HepG2 (cell line): ENCODE results near the gene ANAPC5. TPM values are rescaled to one million over a fixed set of nuclear protein-coding genes. Genes with fewer than 3 reads are reported as not detected.

Experiments
- CEBPB ChIP-seq: IDR thresholded peaks from 2 replicates; pipeline ENCODE4 v1.6.1; 2011; ENCODE audit warnings: low read depth, low read length, improper control_type of control experiment, borderline replicate concordance
- EEA1 ChIP-seq: sonication (generic); formaldehyde crosslinking; IDR thresholded peaks from 2 replicates; pipeline ENCODE4 v1.5.1; 2020; ENCODE audit warnings: mild to moderate bottlenecking, missing genetic modification reagents, borderline replicate concordance
- FOXK2 ChIP-seq: fragments of 450-650 bp; IDR thresholded peaks from 2 replicates; pipeline ENCODE4 v1.6.1; 2016
- GTF3A ChIP-seq: sonication (generic); formaldehyde crosslinking; conservative IDR thresholded peaks from 2 replicates; pipeline ENCODE4 v1.4.0; 2020; ENCODE audit warnings: mild to moderate bottlenecking, missing genetic modification reagents
- NR2F2 ChIP-seq: IDR thresholded peaks from 2 replicates; pipeline ENCODE4 v1.6.1; 2012; ENCODE audit warnings: low read depth, inconsistent platforms, borderline replicate concordance
- PHF21A ChIP-seq: sonication (generic); formaldehyde crosslinking; IDR thresholded peaks from 2 replicates; pipeline ENCODE4 v1.5.0; 2020; ENCODE audit warnings: mild to moderate bottlenecking, missing genetic modification reagents
- RCOR2 ChIP-seq: IDR thresholded peaks from 2 replicates; pipeline ENCODE4 v1.6.1; 2016; ENCODE audit warnings: missing biosample characterization, missing genetic modification reagents
- RELA ChIP-seq: sonication (generic); formaldehyde crosslinking; IDR thresholded peaks from 2 replicates; pipeline ENCODE4 v1.4.0; 2020; ENCODE audit warnings: missing genetic modification reagents
- SP4 ChIP-seq: sonication (generic); formaldehyde crosslinking; IDR thresholded peaks from 2 replicates; pipeline ENCODE4 v1.8.1; 2023; ENCODE audit warnings: mild to moderate bottlenecking, missing genetic modification reagents
- SPEN ChIP-seq: sonication (generic); formaldehyde crosslinking; IDR thresholded peaks from 2 replicates; pipeline ENCODE4 v1.5.1; 2020; ENCODE audit warnings: low read depth, mild to moderate bottlenecking, missing genetic modification reagents
- ZFP36L2 ChIP-seq: sonication (generic); formaldehyde crosslinking; IDR thresholded peaks from 2 replicates; pipeline ENCODE4 v1.4.0; 2020; ENCODE audit warnings: missing genetic modification reagents
- ZFP91 ChIP-seq: sonication (generic); formaldehyde crosslinking; IDR thresholded peaks from 2 replicates; pipeline ENCODE4 v1.9.0; 2022; ENCODE audit warnings: missing genetic modification reagents, mild to moderate bottlenecking, borderline replicate concordance
- ZNF510 ChIP-seq: sonication (generic); formaldehyde crosslinking; IDR thresholded peaks from 2 replicates; pipeline ENCODE4 v1.4.0; 2020; ENCODE audit warnings: low read depth, mild to moderate bottlenecking, missing genetic modification reagents
- ZNF576 ChIP-seq: sonication (generic); formaldehyde crosslinking; IDR thresholded peaks from 2 replicates; pipeline ENCODE4 v1.4.0; 2020; ENCODE audit warnings: mild to moderate bottlenecking, missing genetic modification reagents
- ZNF615 ChIP-seq: sonication (generic); formaldehyde crosslinking; IDR thresholded peaks from 2 replicates; pipeline ENCODE4 v1.5.0; 2020; ENCODE audit warnings: mild to moderate bottlenecking, missing genetic modification reagents, borderline replicate concordance
- ZNF616 ChIP-seq: sonication (generic); formaldehyde crosslinking; IDR thresholded peaks from 2 replicates; pipeline ENCODE4 v1.5.0; 2020; ENCODE audit warnings: low read depth, mild to moderate bottlenecking, missing genetic modification reagents
- ZNF75D ChIP-seq: sonication (generic); formaldehyde crosslinking; IDR thresholded peaks from 2 replicates; pipeline ENCODE4 v1.8.1; 2023; ENCODE audit warnings: missing genetic modification reagents, mild to moderate bottlenecking, borderline replicate concordance
- ZSCAN31 ChIP-seq: sonication (generic); formaldehyde crosslinking; IDR thresholded peaks from 2 replicates; pipeline ENCODE4 v1.5.0; 2020; ENCODE audit warnings: low read depth, mild to moderate bottlenecking, missing genetic modification reagents
- ZSCAN5A ChIP-seq: sonication (generic); formaldehyde crosslinking; IDR thresholded peaks from 2 replicates; pipeline ENCODE4 v1.8.0; 2022; ENCODE audit warnings: mild to moderate bottlenecking, missing genetic modification reagents, borderline replicate concordance
- polyA plus RNA-seq, 8 experiments: library from polyadenylated mRNA; depleted of rRNA in 3 of 8; stranded (reverse) in 7 of 8; unstranded in 1 of 8; fragments of >200 nt; fragmentation: Illumina TruSeq in 4 of 8; extraction: Trizol in 4 of 8; gene quantifications; 2 replicates each; pipeline versions ENCODE4 v1.2.1 to v1.2.3, GENCODE V29; 2011 to 2016; ENCODE audit warnings: low read depth in 4 of 8, missing spikeins in 1 of 8, mixed read lengths in 1 of 8; ENCODE audit not compliant: insufficient read depth in 1 of 8
- total RNA-seq, 5 experiments: library from RNA; depleted of rRNA; stranded (reverse); fragments of >200 nt; fragmentation: Illumina TruSeq; extraction: Trizol; gene quantifications; 2 replicates each; pipeline ENCODE4 v1.2.3, GENCODE V29; 2016; ENCODE audit warnings: low read depth in 1 of 5
- TF ChIP-seq, protein P1 (sequence below): sonication (generic); formaldehyde crosslinking; IDR thresholded peaks from 2 replicates; pipeline ENCODE4 v1.8.1; 2023; ENCODE audit warnings: missing genetic modification reagents, inconsistent platforms, borderline replicate concordance
- TF ChIP-seq, protein P2 (sequence below): sonication (generic); formaldehyde crosslinking; IDR thresholded peaks from 2 replicates; pipeline ENCODE4 v1.4.0; 2020; ENCODE audit warnings: missing genetic modification reagents, borderline replicate concordance
- TF ChIP-seq, protein P3 (sequence below): sonication (generic); formaldehyde crosslinking; IDR thresholded peaks from 2 replicates; pipeline ENCODE4 v1.4.0; 2020; ENCODE audit warnings: missing genetic modification reagents

ANAPC5 gene
- total and polyA plus RNA-seq, 2 of the 13 experiments (the other 11 are each of a cell fraction or from before 2014, with no cell fraction given) = 146 to 161 TPM

- TF ChIP-seq PHF21A (CRISPR knock-in tag) (no peak), ZSCAN31 (CRISPR knock-in tag) (no peak), RELA (CRISPR knock-in tag) (no peak), ZNF75D (CRISPR knock-in tag) (no peak), ZNF576 (CRISPR knock-in tag) (no peak), RCOR2 (CRISPR knock-in tag) (no peak), ZNF616 (CRISPR knock-in tag) (peak; percentile 32; the same call in 1 of the 2 replicates), NR2F2 (no peak; the same call in 1 of the 2 replicates), EEA1 (CRISPR knock-in tag) (no peak), ZFP91 (CRISPR knock-in tag) (peak; percentile 15; the same call in 1 of the 2 replicates), SP4 (CRISPR knock-in tag) (no peak), FOXK2 (no peak), ZNF615 (no peak), SPEN (CRISPR knock-in tag) (0 out of 2 replicates have a peak, but pooled peaks have one; percentile 17), CEBPB (no peak), ZFP36L2 (CRISPR knock-in tag) (no peak), ZSCAN5A (peak; percentile 59; the same call in 1 of the 2 replicates), GTF3A (no peak), ZNF510 (CRISPR knock-in tag) (0 out of 2 replicates have a peak, but pooled peaks have one; percentile 14)
- TF ChIP-seq, protein P1, sequence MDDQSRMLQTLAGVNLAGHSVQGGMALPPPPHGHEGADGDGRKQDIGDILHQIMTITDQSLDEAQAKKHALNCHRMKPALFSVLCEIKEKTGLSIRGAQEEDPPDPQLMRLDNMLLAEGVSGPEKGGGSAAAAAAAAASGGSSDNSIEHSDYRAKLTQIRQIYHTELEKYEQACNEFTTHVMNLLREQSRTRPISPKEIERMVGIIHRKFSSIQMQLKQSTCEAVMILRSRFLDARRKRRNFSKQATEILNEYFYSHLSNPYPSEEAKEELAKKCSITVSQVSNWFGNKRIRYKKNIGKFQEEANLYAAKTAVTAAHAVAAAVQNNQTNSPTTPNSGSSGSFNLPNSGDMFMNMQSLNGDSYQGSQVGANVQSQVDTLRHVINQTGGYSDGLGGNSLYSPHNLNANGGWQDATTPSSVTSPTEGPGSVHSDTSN (CRISPR knock-in tag) = no peak
- TF ChIP-seq, protein P2, sequence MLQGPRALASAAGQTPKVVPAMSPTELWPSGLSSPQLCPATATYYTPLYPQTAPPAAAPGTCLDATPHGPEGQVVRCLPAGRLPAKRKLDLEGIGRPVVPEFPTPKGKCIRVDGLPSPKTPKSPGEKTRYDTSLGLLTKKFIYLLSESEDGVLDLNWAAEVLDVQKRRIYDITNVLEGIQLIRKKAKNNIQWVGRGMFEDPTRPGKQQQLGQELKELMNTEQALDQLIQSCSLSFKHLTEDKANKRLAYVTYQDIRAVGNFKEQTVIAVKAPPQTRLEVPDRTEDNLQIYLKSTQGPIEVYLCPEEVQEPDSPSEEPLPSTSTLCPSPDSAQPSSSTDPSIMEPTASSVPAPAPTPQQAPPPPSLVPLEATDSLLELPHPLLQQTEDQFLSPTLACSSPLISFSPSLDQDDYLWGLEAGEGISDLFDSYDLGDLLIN (CRISPR knock-in tag) = no peak
- TF ChIP-seq, protein P3, sequence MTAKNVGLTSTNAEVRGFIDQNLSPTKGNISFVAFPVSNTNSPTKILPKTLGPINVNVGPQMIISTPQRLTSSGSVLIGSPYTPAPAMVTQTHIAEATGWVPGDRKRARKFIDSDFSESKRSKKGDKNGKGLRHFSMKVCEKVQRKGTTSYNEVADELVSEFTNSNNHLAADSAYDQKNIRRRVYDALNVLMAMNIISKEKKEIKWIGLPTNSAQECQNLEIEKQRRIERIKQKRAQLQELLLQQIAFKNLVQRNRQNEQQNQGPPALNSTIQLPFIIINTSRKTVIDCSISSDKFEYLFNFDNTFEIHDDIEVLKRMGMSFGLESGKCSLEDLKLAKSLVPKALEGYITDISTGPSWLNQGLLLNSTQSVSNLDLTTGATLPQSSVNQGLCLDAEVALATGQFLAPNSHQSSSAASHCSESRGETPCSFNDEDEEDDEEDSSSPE (CRISPR knock-in tag) = no peak
Observed at GRCh38 chr12:121295746-121296617, 56.2 kb downstream of the ANAPC5 start (continued).
